Activated CD4-positive, alpha-beta T cell treated with anti-CD3 and anti-CD28 coated beads, Interleukin-2, amount 50 U/mL, for 24 hours (primary cell): Measurements from ENCODE around the gene C3.
"Not testable (repeated sequence)": the region's sequence is repeated elsewhere in the genome, so short reads cannot be mapped to it uniquely, and the experiment has no call there.

Experiments
- DNase-seq, 2 donors: peaks; one replicate each; pipeline ENCODE4 v3.0.0-alpha.2; 2020; ENCODE audit warnings: low read depth in 1 of 2, low spot score in 1 of 2

C3 gene

DNA sequence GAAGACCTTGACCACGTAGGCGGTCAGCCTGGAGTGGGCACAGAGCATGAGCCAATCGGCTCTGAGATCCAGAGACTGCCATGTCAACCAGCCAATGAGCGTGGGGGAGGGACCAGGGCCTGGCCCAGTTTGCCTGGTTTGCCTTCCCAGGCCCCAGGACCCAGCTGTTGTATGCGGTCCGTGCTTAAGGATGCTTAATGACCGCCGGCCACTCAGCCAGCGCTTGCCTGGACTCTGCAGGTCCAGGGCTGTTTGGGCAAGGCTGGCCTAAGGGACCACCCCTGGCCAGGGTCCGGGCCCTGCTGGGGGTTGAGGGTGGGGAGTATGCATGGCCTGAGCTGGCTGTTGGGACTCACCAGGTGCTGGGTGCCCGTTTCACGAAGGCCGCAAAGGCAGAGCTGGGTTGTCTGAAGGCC is 27.4 kb downstream of the C3 start:
- DNase-seq: no peak

GRCh38 chr19:6692027-6692426 is 28.4 kb downstream of the C3 start:
- DNase-seq: no peak

DNA sequence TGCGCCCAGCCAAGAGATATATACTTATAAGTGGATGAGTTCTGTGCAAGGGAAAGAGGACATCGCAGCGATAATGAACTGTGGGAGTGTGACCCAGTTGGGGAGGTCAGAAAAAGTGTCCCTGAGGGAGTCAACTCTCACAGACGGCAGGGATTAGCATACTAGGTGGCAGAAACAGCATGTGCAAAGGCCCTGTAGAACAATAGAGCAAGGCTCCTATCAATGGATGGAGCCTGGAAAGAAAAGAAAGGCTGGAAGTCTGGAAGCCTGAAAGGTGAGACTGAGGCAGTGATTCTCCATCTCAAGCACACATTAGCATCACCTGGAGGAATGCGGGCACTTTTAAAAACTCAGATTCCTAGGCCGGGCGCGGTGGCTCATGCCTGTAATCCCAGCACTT is 29.1 kb downstream of the C3 start:
- DNase-seq: no peak

- DNase-seq: no peak
Observed at GRCh38 chr19:6690160-6690885, 30.1 kb downstream of the C3 start.

- DNase-seq: no peak
Observed at GRCh38 chr19:6687114-6687513, 33.3 kb downstream of the C3 start.

DNA sequence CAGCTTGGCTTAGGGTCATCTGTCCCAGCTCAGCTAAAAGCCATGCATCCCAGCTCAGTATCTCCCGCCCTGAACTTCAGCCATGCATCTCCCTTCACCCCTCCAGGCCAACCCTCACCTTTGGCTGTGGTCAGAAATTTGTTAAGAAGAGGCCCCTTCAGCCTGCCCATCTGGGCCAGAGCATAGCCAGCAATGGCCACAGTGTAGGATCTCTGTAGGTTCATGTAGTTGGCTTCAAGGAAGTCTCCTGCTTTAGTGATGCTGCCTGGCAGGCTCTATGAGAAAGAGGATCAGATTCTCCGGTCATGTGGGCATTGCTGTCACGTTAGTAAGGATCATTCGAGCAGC is 33.8 kb downstream of the C3 start:
- DNase-seq: no peak

GRCh38 chr19:6685962-6686627 is 34.4 kb downstream of the C3 start:
- DNase-seq: no peak

GRCh38 chr19:6685482-6685881 is 35.0 kb downstream of the C3 start:
- DNase-seq: no peak

GRCh38 chr19:6683971-6684370 is 36.5 kb downstream of the C3 start:
- DNase-seq: no peak

- DNase-seq: no peak
Observed at GRCh38 chr19:6682607-6683128, 37.8 kb downstream of the C3 start.

DNA sequence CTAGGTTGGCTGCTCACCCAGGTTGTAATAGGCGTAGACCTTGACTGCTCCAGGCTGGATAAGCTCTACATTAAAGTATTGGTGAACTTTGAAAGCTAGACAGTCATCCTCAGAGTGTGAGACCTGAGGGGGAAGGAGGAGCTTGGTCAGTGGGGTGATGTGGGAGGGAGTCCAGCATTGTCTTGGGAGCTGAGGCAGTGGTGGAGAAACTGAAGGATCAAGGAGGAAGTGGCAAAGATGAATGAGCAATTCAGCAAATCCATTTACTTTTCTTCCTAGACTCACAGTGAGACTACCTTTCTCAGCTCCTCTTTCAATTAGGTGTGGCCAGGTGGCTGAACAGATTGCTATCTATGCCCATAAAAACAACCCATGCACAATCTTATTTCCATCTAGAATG is 40.3 kb downstream of the C3 start:
- no peak for DNase-seq

- DNase-seq: no peak
Observed at GRCh38 chr19:6679139-6679538, 41.3 kb downstream of the C3 start.

DNA sequence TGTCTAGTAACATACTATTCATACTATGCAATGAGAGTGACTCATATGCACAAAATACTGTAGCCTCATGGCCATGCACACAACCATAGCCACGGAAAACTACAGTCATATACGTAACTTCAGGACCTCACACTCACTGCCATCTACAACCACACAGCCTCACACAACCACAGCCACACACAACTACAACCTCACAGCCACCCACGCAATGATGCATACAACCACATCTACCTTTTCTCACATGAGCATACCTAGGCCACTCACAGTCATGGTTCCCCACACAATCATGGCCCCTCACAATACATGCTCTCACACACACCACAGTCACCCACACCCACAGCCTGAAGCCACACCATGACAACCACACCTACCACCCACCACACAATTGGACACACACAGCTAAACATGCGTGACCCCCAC is 41.8 kb downstream of the C3 start:
- DNase-seq: peak; percentile 42 to 82

DNA sequence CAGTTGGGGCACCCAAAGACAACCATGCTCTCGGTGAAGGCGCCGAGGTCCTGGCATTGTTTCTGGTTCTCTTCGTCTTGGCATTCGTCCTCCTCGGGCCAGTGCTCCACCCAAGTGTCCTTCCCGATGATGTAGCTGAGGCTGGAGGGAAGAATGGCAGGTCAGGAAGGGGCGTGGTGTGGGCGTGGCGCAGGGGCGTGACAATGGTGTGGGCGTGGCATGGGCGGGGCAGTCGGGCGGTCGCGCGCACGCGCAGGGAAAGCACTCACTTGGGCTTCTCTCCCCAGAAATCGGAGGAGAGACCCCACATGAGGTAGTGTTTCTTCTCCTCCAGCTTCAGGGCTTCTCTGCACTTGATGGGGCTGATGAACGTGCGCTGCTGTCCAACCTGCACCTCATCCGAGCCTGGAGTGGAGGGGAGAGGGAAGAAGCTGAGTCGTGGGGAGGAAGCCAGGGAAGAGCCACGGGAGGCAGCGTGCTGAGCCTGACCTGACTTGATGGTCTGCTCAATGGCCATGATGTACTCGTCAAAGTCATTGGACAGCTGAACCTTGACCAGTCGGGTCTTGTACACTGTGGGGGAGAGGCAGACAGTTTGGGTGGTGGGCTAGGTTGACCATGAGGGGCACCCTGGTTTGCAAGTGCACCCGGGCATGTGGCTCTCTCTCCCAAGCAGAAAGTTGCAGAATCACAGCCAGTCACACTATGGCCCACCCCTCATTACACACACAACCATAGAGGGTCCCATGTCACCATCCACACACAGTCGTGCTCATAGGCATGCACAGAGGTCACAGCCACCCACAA is 42.4 kb downstream of the C3 start:
- no peak for DNase-seq

- DNase-seq: no peak
Observed at GRCh38 chr19:6677495-6677882, 43.0 kb downstream of the C3 start.

DNA sequence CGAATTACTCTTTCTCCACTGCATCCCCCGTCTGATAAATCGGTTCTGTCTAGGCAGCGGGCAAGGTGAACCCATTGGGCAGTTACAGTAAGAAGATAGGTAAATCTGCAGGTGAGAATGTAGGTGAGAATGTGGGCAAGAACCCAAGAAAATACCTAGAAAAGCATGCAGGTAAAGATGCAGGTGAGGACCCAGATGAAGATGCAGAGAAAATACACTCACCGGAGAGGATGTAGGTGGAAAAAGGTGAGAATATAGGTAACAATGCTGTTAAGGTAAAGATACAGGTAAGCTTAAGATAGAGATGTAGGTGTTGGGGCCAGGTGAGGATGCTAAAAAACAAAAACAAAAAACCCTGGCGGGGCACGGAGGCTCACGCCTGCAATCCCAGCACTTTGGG is 44.2 kb downstream of the C3 start:
- DNase-seq: no peak

DNA sequence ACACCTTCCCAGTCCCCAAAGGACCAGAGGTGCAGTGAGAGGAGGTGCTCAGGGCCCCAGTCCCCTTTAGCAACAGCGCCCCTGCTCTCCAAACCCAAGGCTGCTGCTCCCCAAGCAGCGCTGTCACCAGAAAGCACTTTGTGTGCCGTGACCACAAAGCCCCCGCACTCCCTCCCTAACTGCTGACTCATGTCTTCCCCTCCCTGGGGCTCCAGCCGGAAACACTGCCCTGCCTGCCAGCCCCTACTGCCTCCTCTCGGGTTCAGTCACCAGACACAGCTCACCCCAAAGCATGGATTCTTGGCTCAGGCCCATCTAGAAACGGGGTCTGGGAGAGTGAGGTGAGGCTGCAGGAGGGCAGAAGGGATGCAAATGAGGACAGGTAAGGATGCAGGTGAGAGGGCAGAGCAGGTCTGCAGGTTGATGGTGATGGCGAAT is 45.6 kb downstream of the C3 start:
- DNase-seq: peak; percentile 70 to 92

GRCh38 chr19:6674408-6674807 is 46.0 kb downstream of the C3 start:
- not testable (repeated sequence) for DNase-seq

- no peak for DNase-seq
Observed at GRCh38 chr19:6672693-6673290, 47.7 kb downstream of the C3 start.

DNA sequence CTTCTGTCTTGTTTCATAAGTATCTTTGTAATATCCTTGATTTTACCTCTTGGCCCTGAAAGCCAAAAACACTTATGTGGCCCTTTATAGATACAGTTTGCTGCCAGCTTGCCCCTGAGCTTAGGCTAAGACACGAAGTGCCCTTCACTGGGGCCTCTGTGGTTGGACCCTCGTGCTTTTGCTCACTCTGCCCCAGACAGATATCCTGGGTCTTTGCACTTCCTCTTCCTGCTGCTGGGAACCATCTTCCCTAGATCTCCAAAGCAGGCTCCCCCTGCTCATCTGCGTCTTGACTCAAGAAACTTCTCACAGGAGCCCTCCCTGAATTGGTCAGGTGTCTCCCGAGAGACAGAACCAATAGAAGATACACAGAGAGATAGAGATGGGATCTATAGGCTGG is 48.5 kb downstream of the C3 start:
- DNase-seq: no peak

DNA sequence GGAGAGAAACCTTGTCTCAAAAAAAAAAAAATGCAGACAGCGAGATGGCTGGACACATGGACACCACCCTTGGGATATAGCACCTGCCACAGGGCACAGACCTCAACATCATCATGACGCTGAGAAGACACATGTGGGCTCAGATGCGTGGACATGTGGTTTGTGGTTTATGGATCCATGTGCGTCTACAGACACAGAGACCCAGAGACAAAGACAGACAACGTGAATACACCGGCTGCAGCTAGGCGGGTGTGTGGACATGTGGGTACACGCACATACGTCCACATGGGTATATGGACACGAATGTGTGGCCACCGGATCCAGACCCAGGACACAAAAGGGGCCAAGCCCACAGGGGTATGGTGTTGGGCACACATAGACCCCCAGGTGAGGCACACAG is 51.8 kb downstream of the C3 start:
- DNase-seq: no peak
